HEK293 (cell line): ENCODE data around the gene CBX8.

Source experiments
- GLIS2 ChIP-seq: fragments of 450-650 bp; formaldehyde crosslinking; IDR thresholded peaks from 2 replicates; pipeline ENCODE4 v1.5.1; 2016; ENCODE audit warnings: missing biosample characterization, missing genetic modification characterization
- KLF9 ChIP-seq: fragments of 450-650 bp; formaldehyde crosslinking; IDR thresholded peaks from 2 replicates; pipeline ENCODE4 v1.5.1; 2016; ENCODE audit warnings: missing biosample characterization, missing genetic modification characterization, low read depth
- MYNN ChIP-seq: fragments of 450-650 bp; formaldehyde crosslinking; IDR thresholded peaks from 2 replicates; pipeline ENCODE4 v1.5.1; 2016; ENCODE audit warnings: missing biosample characterization, missing genetic modification characterization, borderline replicate concordance
- OVOL3 ChIP-seq: fragments of 450-650 bp; formaldehyde crosslinking; IDR thresholded peaks from 2 replicates; pipeline ENCODE4 v1.5.1; 2016; ENCODE audit warnings: missing biosample characterization, missing genetic modification characterization
- PRDM1 ChIP-seq: fragments of 450-650 bp; formaldehyde crosslinking; IDR thresholded peaks from 2 replicates; pipeline ENCODE4; 2016; ENCODE audit warnings: missing biosample characterization, missing genetic modification characterization
- SP7 ChIP-seq: fragments of 450-650 bp; formaldehyde crosslinking; IDR thresholded peaks from 2 replicates; pipeline ENCODE4 v1.5.1; 2016; ENCODE audit warnings: missing biosample characterization, missing genetic modification characterization
- ZNF221 ChIP-seq: fragments of 450-650 bp; formaldehyde crosslinking; IDR thresholded peaks from 2 replicates; pipeline ENCODE4 v1.5.1; 2017; ENCODE audit warnings: missing biosample characterization, missing genetic modification characterization, borderline replicate concordance
- ZNF341 ChIP-seq: fragments of 450-650 bp; formaldehyde crosslinking; IDR thresholded peaks from 2 replicates; pipeline ENCODE4; 2016; ENCODE audit warnings: low read depth, missing biosample characterization, missing genetic modification characterization
- ZNF548 ChIP-seq: fragments of 450-650 bp; formaldehyde crosslinking; IDR thresholded peaks from 2 replicates; pipeline ENCODE4 v1.5.1; 2016; ENCODE audit warnings: missing biosample characterization, missing genetic modification characterization
- ZNF623 ChIP-seq: fragments of 450-650 bp; formaldehyde crosslinking; IDR thresholded peaks from 2 replicates; pipeline ENCODE4 v1.5.1; 2016; ENCODE audit warnings: missing biosample characterization, missing genetic modification characterization
- ZNF624 ChIP-seq: fragments of 450-650 bp; formaldehyde crosslinking; IDR thresholded peaks from 2 replicates; pipeline ENCODE4 v1.5.1; 2017; ENCODE audit warnings: missing biosample characterization, missing genetic modification characterization
- ZNF654 ChIP-seq: fragments of 450-650 bp; formaldehyde crosslinking; IDR thresholded peaks from 2 replicates; pipeline ENCODE4 v1.5.1; 2016; ENCODE audit warnings: low read depth, missing biosample characterization, missing genetic modification characterization
- ZNF677 ChIP-seq: fragments of 450-650 bp; IDR thresholded peaks from 2 replicates; pipeline ENCODE4 v1.5.0; 2018; ENCODE audit warnings: missing biosample characterization, mild to moderate bottlenecking, missing genetic modification characterization, moderate library complexity
- TF ChIP-seq, protein P1 (sequence below): fragments of 450-650 bp; formaldehyde crosslinking; IDR thresholded peaks from 2 replicates; pipeline ENCODE4 v1.5.1; 2016; ENCODE audit warnings: missing biosample characterization, missing genetic modification characterization, borderline replicate concordance
- TF ChIP-seq, protein P2 (sequence below): fragments of 450-650 bp; formaldehyde crosslinking; IDR thresholded peaks from 2 replicates; pipeline ENCODE4 v1.5.1; 2016; ENCODE audit warnings: missing biosample characterization, missing genetic modification characterization, low read depth
- TF ChIP-seq, protein P3 (sequence below): fragments of 450-650 bp; formaldehyde crosslinking; conservative IDR thresholded peaks from 2 replicates; pipeline ENCODE4 v1.5.1; 2016; ENCODE audit warnings: low read depth, missing biosample characterization, missing genetic modification characterization
- TF ChIP-seq, protein P4 (sequence below): fragments of 450-650 bp; formaldehyde crosslinking; IDR thresholded peaks from 2 replicates; pipeline ENCODE4 v1.5.1; 2016; ENCODE audit warnings: missing biosample characterization, missing genetic modification characterization
- TF ChIP-seq, protein P5 (sequence below): fragments of 450-650 bp; formaldehyde crosslinking; IDR thresholded peaks from 2 replicates; pipeline ENCODE4 v1.5.1; 2016; ENCODE audit warnings: missing biosample characterization, missing genetic modification characterization, low read depth
- TF ChIP-seq, protein P6 (sequence below): fragments of 450-650 bp; formaldehyde crosslinking; IDR thresholded peaks from 2 replicates; pipeline ENCODE4 v1.5.1; 2016; ENCODE audit warnings: missing biosample characterization, missing genetic modification characterization
- TF ChIP-seq, protein P7 (sequence below): fragments of 450-650 bp; IDR thresholded peaks from 2 replicates; pipeline ENCODE4 v1.5.1; 2018; ENCODE audit warnings: missing biosample characterization, mild to moderate bottlenecking, missing genetic modification characterization

Gene CBX8

DNA sequence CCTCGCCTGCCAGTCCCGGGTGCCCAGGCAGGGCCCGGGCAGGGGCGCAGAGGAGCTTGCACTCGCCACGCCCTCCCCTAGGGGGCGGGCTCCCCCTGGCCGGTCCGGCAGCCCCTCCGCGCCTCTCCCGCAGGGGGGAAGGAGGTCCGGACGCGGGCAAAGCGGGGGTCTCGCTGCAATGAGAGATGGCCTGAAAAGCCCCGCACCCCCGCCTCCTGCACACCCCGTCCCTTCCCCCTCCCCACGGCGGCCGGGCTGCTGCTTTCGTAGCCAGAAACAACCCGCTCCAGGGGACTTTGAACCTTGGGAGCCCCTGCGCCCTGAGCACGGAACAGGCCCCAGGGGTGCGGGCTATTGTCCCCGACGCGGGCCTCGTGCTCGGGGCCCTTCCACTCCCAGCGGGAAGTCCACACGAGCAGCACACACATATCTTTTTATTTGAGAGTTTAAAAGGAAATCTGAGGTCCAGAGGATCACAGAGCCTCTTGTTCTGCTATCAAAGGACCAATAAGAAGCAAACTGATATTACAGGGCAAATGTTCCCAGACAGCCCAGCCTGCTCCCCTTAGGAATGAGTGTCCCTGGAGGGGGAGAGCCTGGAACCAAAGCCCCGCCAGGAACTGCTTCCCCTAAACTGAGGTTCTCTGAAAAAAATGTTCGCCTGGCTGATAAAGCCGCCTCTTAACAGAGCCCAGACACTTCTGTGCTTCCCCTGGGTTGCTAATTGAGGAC lies 48.2 kb upstream of the CBX8 start (continued):
- TF ChIP-seq, protein P1, sequence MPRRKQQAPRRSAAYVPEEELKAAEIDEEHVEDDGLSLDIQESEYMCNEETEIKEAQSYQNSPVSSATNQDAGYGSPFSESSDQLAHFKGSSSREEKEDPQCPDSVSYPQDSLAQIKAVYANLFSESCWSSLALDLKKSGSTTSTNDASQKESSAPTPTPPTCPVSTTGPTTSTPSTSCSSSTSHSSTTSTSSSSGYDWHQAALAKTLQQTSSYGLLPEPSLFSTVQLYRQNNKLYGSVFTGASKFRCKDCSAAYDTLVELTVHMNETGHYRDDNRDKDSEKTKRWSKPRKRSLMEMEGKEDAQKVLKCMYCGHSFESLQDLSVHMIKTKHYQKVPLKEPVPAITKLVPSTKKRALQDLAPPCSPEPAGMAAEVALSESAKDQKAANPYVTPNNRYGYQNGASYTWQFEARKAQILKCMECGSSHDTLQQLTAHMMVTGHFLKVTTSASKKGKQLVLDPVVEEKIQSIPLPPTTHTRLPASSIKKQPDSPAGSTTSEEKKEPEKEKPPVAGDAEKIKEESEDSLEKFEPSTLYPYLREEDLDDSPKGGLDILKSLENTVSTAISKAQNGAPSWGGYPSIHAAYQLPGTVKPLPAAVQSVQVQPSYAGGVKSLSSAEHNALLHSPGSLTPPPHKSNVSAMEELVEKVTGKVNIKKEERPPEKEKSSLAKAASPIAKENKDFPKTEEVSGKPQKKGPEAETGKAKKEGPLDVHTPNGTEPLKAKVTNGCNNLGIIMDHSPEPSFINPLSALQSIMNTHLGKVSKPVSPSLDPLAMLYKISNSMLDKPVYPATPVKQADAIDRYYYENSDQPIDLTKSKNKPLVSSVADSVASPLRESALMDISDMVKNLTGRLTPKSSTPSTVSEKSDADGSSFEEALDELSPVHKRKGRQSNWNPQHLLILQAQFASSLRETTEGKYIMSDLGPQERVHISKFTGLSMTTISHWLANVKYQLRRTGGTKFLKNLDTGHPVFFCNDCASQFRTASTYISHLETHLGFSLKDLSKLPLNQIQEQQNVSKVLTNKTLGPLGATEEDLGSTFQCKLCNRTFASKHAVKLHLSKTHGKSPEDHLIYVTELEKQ, result no peak
- TF ChIP-seq, protein P2, sequence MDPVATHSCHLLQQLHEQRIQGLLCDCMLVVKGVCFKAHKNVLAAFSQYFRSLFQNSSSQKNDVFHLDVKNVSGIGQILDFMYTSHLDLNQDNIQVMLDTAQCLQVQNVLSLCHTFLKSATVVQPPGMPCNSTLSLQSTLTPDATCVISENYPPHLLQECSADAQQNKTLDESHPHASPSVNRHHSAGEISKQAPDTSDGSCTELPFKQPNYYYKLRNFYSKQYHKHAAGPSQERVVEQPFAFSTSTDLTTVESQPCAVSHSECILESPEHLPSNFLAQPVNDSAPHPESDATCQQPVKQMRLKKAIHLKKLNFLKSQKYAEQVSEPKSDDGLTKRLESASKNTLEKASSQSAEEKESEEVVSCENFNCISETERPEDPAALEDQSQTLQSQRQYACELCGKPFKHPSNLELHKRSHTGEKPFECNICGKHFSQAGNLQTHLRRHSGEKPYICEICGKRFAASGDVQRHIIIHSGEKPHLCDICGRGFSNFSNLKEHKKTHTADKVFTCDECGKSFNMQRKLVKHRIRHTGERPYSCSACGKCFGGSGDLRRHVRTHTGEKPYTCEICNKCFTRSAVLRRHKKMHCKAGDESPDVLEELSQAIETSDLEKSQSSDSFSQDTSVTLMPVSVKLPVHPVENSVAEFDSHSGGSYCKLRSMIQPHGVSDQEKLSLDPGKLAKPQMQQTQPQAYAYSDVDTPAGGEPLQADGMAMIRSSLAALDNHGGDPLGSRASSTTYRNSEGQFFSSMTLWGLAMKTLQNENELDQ, result no peak
- TF ChIP-seq MYNN (no peak), ZNF221 (tag by site-specific recombination) (no peak), ZNF624 (tag by site-specific recombination) (no peak), ZNF677 (tag by site-specific recombination) (no peak), GLIS2 (peak; percentile 96), ZNF341 (tag by site-specific recombination) (peak; percentile 47), ZNF548 (no peak), SP7 (tag by site-specific recombination) (no peak), OVOL3 (no peak), PRDM1 (tag by site-specific recombination) (no peak), KLF9 (tag by site-specific recombination) (peak; percentile 53; the same call in 1 of the 2 replicates), ZNF623 (tag by site-specific recombination) (no peak), ZNF654 (tag by site-specific recombination) (no peak)
- TF ChIP-seq, protein P3, sequence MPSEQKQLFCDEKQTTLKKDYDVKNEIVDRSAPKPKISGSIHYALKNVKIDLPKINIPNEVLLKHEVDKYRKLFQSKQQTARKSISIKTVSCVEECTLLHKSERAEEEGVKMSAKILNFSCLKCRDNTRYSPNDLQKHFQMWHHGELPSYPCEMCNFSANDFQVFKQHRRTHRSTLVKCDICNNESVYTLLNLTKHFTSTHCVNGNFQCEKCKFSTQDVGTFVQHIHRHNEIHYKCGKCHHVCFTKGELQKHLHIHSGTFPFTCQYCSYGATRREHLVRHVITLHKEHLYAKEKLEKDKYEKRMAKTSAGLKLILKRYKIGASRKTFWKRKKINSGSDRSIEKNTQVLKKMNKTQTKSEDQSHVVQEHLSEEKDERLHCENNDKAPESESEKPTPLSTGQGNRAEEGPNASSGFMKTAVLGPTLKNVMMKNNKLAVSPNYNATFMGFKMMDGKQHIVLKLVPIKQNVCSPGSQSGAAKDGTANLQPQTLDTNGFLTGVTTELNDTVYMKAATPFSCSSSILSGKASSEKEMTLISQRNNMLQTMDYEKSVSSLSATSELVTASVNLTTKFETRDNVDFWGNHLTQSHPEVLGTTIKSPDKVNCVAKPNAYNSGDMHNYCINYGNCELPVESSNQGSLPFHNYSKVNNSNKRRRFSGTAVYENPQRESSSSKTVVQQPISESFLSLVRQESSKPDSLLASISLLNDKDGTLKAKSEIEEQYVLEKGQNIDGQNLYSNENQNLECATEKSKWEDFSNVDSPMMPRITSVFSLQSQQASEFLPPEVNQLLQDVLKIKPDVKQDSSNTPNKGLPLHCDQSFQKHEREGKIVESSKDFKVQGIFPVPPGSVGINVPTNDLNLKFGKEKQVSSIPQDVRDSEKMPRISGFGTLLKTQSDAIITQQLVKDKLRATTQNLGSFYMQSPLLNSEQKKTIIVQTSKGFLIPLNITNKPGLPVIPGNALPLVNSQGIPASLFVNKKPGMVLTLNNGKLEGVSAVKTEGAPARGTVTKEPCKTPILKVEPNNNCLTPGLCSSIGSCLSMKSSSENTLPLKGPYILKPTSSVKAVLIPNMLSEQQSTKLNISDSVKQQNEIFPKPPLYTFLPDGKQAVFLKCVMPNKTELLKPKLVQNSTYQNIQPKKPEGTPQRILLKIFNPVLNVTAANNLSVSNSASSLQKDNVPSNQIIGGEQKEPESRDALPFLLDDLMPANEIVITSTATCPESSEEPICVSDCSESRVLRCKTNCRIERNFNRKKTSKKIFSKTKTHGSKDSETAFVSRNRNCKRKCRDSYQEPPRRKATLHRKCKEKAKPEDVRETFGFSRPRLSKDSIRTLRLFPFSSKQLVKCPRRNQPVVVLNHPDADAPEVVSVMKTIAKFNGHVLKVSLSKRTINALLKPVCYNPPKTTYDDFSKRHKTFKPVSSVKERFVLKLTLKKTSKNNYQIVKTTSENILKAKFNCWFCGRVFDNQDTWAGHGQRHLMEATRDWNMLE (tag by site-specific recombination), result no peak
- TF ChIP-seq, protein P4, sequence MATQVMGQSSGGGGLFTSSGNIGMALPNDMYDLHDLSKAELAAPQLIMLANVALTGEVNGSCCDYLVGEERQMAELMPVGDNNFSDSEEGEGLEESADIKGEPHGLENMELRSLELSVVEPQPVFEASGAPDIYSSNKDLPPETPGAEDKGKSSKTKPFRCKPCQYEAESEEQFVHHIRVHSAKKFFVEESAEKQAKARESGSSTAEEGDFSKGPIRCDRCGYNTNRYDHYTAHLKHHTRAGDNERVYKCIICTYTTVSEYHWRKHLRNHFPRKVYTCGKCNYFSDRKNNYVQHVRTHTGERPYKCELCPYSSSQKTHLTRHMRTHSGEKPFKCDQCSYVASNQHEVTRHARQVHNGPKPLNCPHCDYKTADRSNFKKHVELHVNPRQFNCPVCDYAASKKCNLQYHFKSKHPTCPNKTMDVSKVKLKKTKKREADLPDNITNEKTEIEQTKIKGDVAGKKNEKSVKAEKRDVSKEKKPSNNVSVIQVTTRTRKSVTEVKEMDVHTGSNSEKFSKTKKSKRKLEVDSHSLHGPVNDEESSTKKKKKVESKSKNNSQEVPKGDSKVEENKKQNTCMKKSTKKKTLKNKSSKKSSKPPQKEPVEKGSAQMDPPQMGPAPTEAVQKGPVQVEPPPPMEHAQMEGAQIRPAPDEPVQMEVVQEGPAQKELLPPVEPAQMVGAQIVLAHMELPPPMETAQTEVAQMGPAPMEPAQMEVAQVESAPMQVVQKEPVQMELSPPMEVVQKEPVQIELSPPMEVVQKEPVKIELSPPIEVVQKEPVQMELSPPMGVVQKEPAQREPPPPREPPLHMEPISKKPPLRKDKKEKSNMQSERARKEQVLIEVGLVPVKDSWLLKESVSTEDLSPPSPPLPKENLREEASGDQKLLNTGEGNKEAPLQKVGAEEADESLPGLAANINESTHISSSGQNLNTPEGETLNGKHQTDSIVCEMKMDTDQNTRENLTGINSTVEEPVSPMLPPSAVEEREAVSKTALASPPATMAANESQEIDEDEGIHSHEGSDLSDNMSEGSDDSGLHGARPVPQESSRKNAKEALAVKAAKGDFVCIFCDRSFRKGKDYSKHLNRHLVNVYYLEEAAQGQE (tag by site-specific recombination), result no peak
- TF ChIP-seq, protein P5, sequence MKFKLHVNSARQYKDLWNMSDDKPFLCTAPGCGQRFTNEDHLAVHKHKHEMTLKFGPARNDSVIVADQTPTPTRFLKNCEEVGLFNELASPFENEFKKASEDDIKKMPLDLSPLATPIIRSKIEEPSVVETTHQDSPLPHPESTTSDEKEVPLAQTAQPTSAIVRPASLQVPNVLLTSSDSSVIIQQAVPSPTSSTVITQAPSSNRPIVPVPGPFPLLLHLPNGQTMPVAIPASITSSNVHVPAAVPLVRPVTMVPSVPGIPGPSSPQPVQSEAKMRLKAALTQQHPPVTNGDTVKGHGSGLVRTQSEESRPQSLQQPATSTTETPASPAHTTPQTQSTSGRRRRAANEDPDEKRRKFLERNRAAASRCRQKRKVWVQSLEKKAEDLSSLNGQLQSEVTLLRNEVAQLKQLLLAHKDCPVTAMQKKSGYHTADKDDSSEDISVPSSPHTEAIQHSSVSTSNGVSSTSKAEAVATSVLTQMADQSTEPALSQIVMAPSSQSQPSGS (tag by site-specific recombination), result no peak
- TF ChIP-seq, protein P6, sequence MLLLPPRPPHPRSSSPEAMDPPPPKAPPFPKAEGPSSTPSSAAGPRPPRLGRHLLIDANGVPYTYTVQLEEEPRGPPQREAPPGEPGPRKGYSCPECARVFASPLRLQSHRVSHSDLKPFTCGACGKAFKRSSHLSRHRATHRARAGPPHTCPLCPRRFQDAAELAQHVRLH, result no peak
- TF ChIP-seq, protein P7, sequence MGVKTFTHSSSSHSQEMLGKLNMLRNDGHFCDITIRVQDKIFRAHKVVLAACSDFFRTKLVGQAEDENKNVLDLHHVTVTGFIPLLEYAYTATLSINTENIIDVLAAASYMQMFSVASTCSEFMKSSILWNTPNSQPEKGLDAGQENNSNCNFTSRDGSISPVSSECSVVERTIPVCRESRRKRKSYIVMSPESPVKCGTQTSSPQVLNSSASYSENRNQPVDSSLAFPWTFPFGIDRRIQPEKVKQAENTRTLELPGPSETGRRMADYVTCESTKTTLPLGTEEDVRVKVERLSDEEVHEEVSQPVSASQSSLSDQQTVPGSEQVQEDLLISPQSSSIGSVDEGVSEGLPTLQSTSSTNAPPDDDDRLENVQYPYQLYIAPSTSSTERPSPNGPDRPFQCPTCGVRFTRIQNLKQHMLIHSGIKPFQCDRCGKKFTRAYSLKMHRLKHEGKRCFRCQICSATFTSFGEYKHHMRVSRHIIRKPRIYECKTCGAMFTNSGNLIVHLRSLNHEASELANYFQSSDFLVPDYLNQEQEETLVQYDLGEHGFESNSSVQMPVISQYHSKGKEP (tag by site-specific recombination), result no peak
